HepG2 (cell line): ENCODE data around the gene HSPB7. TPM values are rescaled to one million over a fixed set of nuclear protein-coding genes. Genes with fewer than 3 reads are reported as not detected.

Experiments
- ATAC-seq: fragments of 200-7000 bp; cut with Tn5 transposase; 3 replicates; pipeline ENCODE4 v1.9.1; 2020; ENCODE audit warnings: mild to moderate bottlenecking, moderate library complexity
- BruUV-seq: library from RNA; stranded (reverse); fragments of 400-500 nt; replicated peaks from 2 replicates; lab custom pipeline; 2021; lab: Mats Ljungman, UMichigan
- CTCF ChIA-PET: fragments of 300-600 bp; formaldehyde crosslinking; extraction: SDS; loops from one replicate; lab custom pipeline; 2021; ENCODE audit warnings: low total read pairs, inconsistent platforms, low intra/inter-chr PET ratio; lab: Yijun Ruan, JAX
- POLR2A ChIA-PET: fragments of 350-600 bp; sonication (Branson Sonifier 250); formaldehyde crosslinking; loops from one replicate; lab custom pipeline; 2020; ENCODE audit warnings: antibody characterized with exemption, inconsistent platforms; lab: Yijun Ruan, JAX
- DNase-seq: peaks from one replicate; pipeline ENCODE4 v3.0.0-alpha.2; 2015; ENCODE audit warnings: low spot score
- FAIRE-seq: peaks from 3 replicates; lab custom pipeline; 2011; peaks lifted over from hg19 to GRCh38; lab: Jason Lieb, UNC
- H2AFZ ChIP-seq: one replicate; pipeline ENCODE4 v1.6.1; 2011; ENCODE audit warnings: low read length, inconsistent platforms
- H3K27ac ChIP-seq: fragments of 300-600 bp; 3 replicates; pipeline ENCODE4 v1.8.0; 2011; ENCODE audit warnings: mixed run types, mild to moderate bottlenecking, mixed read lengths, low read length, inconsistent platforms; ENCODE audit not compliant: insufficient read depth; ENCODE audit errors: extremely low read length
- H3K27me3 ChIP-seq, 2 experiments: fragments of 200-600 bp in 1 of 2; 2 replicates in 1 of 2; 3 replicates in 1 of 2; pipeline versions ENCODE4 v1.6.0 to v1.8.0; 2011; ENCODE audit warnings: low read length in 2 of 2, mild to moderate bottlenecking in 2 of 2, moderate library complexity in 2 of 2, inconsistent platforms in 1 of 2; ENCODE audit not compliant: insufficient read depth in 2 of 2, control insufficient read depth in 1 of 2
- H3K36me3 ChIP-seq, 2 experiments: fragments of 200-600 bp in 1 of 2; replicated peaks in 1 of 2; 2 replicates in 1 of 2; 3 replicates in 1 of 2; pipeline versions ENCODE4 v1.5.1 to v1.8.0; 2011; ENCODE audit warnings: low read length in 2 of 2, inconsistent platforms in 1 of 2; ENCODE audit not compliant: insufficient read depth in 2 of 2, control insufficient read depth in 1 of 2
- H3K4me1 ChIP-seq: 2 replicates; pipeline ENCODE4 v1.5.1; 2012; ENCODE audit warnings: low read length, inconsistent platforms; ENCODE audit not compliant: insufficient read depth
- H3K4me2 ChIP-seq: 2 replicates; pipeline ENCODE4 v1.6.0; 2011; ENCODE audit warnings: low read depth, low read length, inconsistent platforms
- H3K4me3 ChIP-seq, 3 experiments: fragments of 200-600 bp in 1 of 3; sonication (generic), shearing (Covaris generic) in 1 of 3; replicated peaks in 1 of 3; 2 replicates each; pipeline ENCODE4 v1.5.1; 2011 to 2016; ENCODE audit warnings: low read length in 3 of 3, inconsistent platforms in 2 of 3, low read depth in 2 of 3, mild to moderate bottlenecking in 2 of 3, control low read depth in 1 of 3, mixed read lengths in 1 of 3; ENCODE audit not compliant: insufficient read depth in 1 of 3
- H3K79me2 ChIP-seq: one replicate; pipeline ENCODE4 v1.6.1; 2011; ENCODE audit warnings: low read length, inconsistent platforms; ENCODE audit not compliant: insufficient read depth
- H3K9ac ChIP-seq: 2 replicates; pipeline ENCODE4 v1.6.0; 2011; ENCODE audit warnings: mild to moderate bottlenecking, low read depth, low read length, inconsistent platforms; ENCODE audit not compliant: insufficient read depth
- H3K9me3 ChIP-seq: 2 replicates; pipeline ENCODE4 v1.5.1; 2012; ENCODE audit warnings: mild to moderate bottlenecking, low read length
- H4K20me1 ChIP-seq: 2 replicates; pipeline ENCODE4 v1.6.0; 2011; ENCODE audit warnings: inconsistent platforms, mild to moderate bottlenecking, low read length, moderate library complexity; ENCODE audit not compliant: insufficient read depth
- ARNT2 ChIP-seq: sonication (generic); formaldehyde crosslinking; IDR thresholded peaks from 2 replicates; pipeline ENCODE4 v1.8.0; 2022; ENCODE audit warnings: mild to moderate bottlenecking, low read depth, missing genetic modification reagents, moderate library complexity
- ASH2L ChIP-seq: fragments of 300-600, 200-600 bp; sonication (generic); IDR thresholded peaks from 2 replicates; pipeline ENCODE4 v1.7.0; 2017; ENCODE audit warnings: low read depth, mild to moderate bottlenecking, moderate library complexity, mixed read lengths, low read length; ENCODE audit not compliant: insufficient read length
- CSRNP2 ChIP-seq: sonication (generic); formaldehyde crosslinking; conservative IDR thresholded peaks from 2 replicates; pipeline ENCODE4 v1.8.0; 2022; ENCODE audit warnings: low read depth, missing genetic modification reagents
- ETV5 ChIP-seq: IDR thresholded peaks from 2 replicates; pipeline ENCODE4 v1.6.1; 2018; ENCODE audit warnings: missing biosample characterization, missing genetic modification reagents, inconsistent platforms, borderline replicate concordance
- FOSL1 ChIP-seq: sonication (generic); formaldehyde crosslinking; IDR thresholded peaks from 2 replicates; pipeline ENCODE4 v1.9.0; 2021; ENCODE audit warnings: missing genetic modification reagents, borderline replicate concordance
- FOXK1 ChIP-seq: sonication (generic); formaldehyde crosslinking; IDR thresholded peaks from 2 replicates; pipeline ENCODE4 v1.4.0; 2020; ENCODE audit warnings: low read depth, missing genetic modification reagents, borderline replicate concordance
- GPBP1L1 ChIP-seq: sonication (generic); formaldehyde crosslinking; IDR thresholded peaks from 2 replicates; pipeline ENCODE4 v1.5.0; 2020; ENCODE audit warnings: mild to moderate bottlenecking, missing genetic modification reagents
- MEF2D ChIP-seq: sonication (generic); formaldehyde crosslinking; IDR thresholded peaks from 2 replicates; pipeline ENCODE4 v1.5.1; 2020; ENCODE audit warnings: mild to moderate bottlenecking, missing genetic modification reagents
- RBAK ChIP-seq: sonication (generic); formaldehyde crosslinking; IDR thresholded peaks from 2 replicates; pipeline ENCODE4 v1.5.1; 2020; ENCODE audit warnings: mild to moderate bottlenecking, missing genetic modification reagents
- SP2 ChIP-seq: sonication (generic); formaldehyde crosslinking; IDR thresholded peaks from 2 replicates; pipeline ENCODE4 v1.5.1; 2020; ENCODE audit warnings: mild to moderate bottlenecking, missing genetic modification reagents
- TAF15 ChIP-seq: fragments of 200-400 bp; formaldehyde crosslinking; IDR thresholded peaks from one replicate; pipeline ENCODE4 v1.6.1; 2018; ENCODE audit warnings: mild to moderate bottlenecking, low read depth, low read length; ENCODE audit not compliant: poor library complexity, severe bottlenecking
- TBP ChIP-seq: sonication (generic); formaldehyde crosslinking; IDR thresholded peaks from 2 replicates; pipeline ENCODE4 v1.5.0; 2020; ENCODE audit warnings: missing genetic modification reagents
- TEAD3 ChIP-seq: optimal IDR thresholded peaks from 2 replicates; pipeline ENCODE3; 2016; ENCODE audit warnings: borderline replicate concordance
- THAP11 ChIP-seq: IDR thresholded peaks from 2 replicates; pipeline ENCODE4 v1.6.1; 2016; ENCODE audit warnings: missing biosample characterization, missing genetic modification reagents
- ZBTB34 ChIP-seq: sonication (generic); formaldehyde crosslinking; IDR thresholded peaks from 2 replicates; pipeline ENCODE4 v1.8.0; 2022; ENCODE audit warnings: mild to moderate bottlenecking, missing genetic modification reagents
- ZC3H13 ChIP-seq: sonication (generic); formaldehyde crosslinking; IDR thresholded peaks from 2 replicates; pipeline ENCODE4 v1.8.1; 2023; ENCODE audit warnings: mild to moderate bottlenecking, missing genetic modification reagents, moderate library complexity
- ZNF121 ChIP-seq: sonication (generic); formaldehyde crosslinking; IDR thresholded peaks from 2 replicates; pipeline ENCODE4 v1.5.0; 2020; ENCODE audit warnings: mild to moderate bottlenecking, missing genetic modification reagents
- ZNF350 ChIP-seq: sonication (generic); formaldehyde crosslinking; IDR thresholded peaks from 2 replicates; pipeline ENCODE4 v1.4.0; 2020; ENCODE audit warnings: mild to moderate bottlenecking, low read depth, missing genetic modification reagents, borderline replicate concordance
- ZNF772 ChIP-seq: sonication (generic); formaldehyde crosslinking; IDR thresholded peaks from 2 replicates; pipeline ENCODE4 v1.5.0; 2020; ENCODE audit warnings: mild to moderate bottlenecking, missing genetic modification reagents
- ZNF891 ChIP-seq: sonication (generic); formaldehyde crosslinking; IDR thresholded peaks from 2 replicates; pipeline ENCODE4 v1.5.0; 2020; ENCODE audit warnings: mild to moderate bottlenecking, missing genetic modification reagents
- WGBS: methylation state at CpG from one replicate; pipeline ENCODE4 v1.1.6; 2017; ENCODE audit warnings: low lambda C conversion rate; 5-methylcytosine and 5-hydroxymethylcytosine counted together
- in situ Hi-C: cut with HindIII; loops from 2 replicates; pipeline ENCODE4 v1.10.0; 2017; ENCODE audit warnings: low pct_unique_long_range_greater_than_20kb; ENCODE audit not compliant: extremely low pct_ligation_motif_present
- intact Hi-C: fragments of 100-400 bp; cut with micrococcal nuclease; formaldehyde crosslinking; loops from one replicate; pipeline ENCODE4 v1.10.0; 2022; ENCODE audit not compliant: unreplicated experiment
- polyA plus RNA-seq, 8 experiments: library from polyadenylated mRNA; depleted of rRNA in 3 of 8; stranded (reverse) in 7 of 8; unstranded in 1 of 8; fragments of >200 nt; fragmentation: Illumina TruSeq in 4 of 8; extraction: Trizol in 4 of 8; gene quantifications; 2 replicates each; pipeline versions ENCODE4 v1.2.1 to v1.2.3, GENCODE V29; 2011 to 2016; ENCODE audit warnings: low read depth in 4 of 8, missing spikeins in 1 of 8, mixed read lengths in 1 of 8; ENCODE audit not compliant: insufficient read depth in 1 of 8
- total RNA-seq, 5 experiments: library from RNA; depleted of rRNA; stranded (reverse); fragments of >200 nt; fragmentation: Illumina TruSeq; extraction: Trizol; gene quantifications; 2 replicates each; pipeline ENCODE4 v1.2.3, GENCODE V29; 2016; ENCODE audit warnings: low read depth in 1 of 5

HSPB7 gene
- total and polyA plus RNA-seq, 2 of the 13 experiments (the other 11 are each of a cell fraction or from before 2014, with no cell fraction given) = 0.20 TPM; not detected in 1

GRCh38 chr1:16032388-16033102, 14.7 kb upstream of the HSPB7 start:
- H3K4me1 ChIP-seq = peaks cover 11% of the 10 kb centered on the region
- intact Hi-C loops = loop anchor here (2.0 kb wide), 2 partner anchors 24 kb away; no protein-coding TSS in a partner anchor
- peak; percentile 86 for ATAC-seq
- H3K4me2 ChIP-seq = no peak overlapping the region
- peak; percentile 49 for FAIRE-seq
- no peaks in the 10 kb centered on the region for H3K36me3 ChIP-seq
- no peaks in the 10 kb centered on the region for H3K9me3 ChIP-seq
- no peaks in the 10 kb centered on the region for H3K79me2 ChIP-seq
- no TSS peak for BruUV-seq
- no peak overlapping the region for H2AFZ ChIP-seq
- POLR2A ChIA-PET = no interaction called here
- in situ Hi-C loops = no loop called here
- CTCF ChIA-PET = interaction anchor here (0.7 to 2.0 kb wide), 2 partner anchors 23 kb away, joined by 3 to 16 read pairs; no protein-coding TSS in a partner anchor
- WGBS = 29% methylated on average over 7 of the region's 18 CpGs
- DNase-seq = peak; percentile 82
- peaks cover 3% of the 10 kb centered on the region; the same call in 1 of the 2 replicates for H4K20me1 ChIP-seq
- no peak overlapping the region for H3K9ac ChIP-seq
- H3K27ac ChIP-seq = no peak overlapping the region
- peaks cover 9 to 27% of the 10 kb centered on the region in 2 experiments; a peak in 4 of 5 replicates for H3K27me3 ChIP-seq
- H3K4me3 ChIP-seq = no peak overlapping the region
- no peak for TF ChIP-seq GPBP1L1
- TF ChIP-seq FOSL1 = no peak
- TF ChIP-seq ETV5 (CRISPR knock-in tag) = peak; percentile 34; the same call in 1 of the 2 replicates
- TF ChIP-seq CSRNP2 = no peak
- no peak for TF ChIP-seq ASH2L
- no peak for TF ChIP-seq ZBTB34 (CRISPR knock-in tag)
- TF ChIP-seq MEF2D (CRISPR knock-in tag) = 0 out of 2 replicates have a peak, but pooled peaks have one; percentile 53
- no peak for TF ChIP-seq TAF15
- TF ChIP-seq ZC3H13 (CRISPR knock-in tag) = no peak
- no peak for TF ChIP-seq ARNT2 (CRISPR knock-in tag)
- no peak for TF ChIP-seq SP2 (CRISPR knock-in tag)
- TF ChIP-seq TEAD3 (CRISPR knock-in tag) = peak; percentile 47
- 0 out of 2 replicates have a peak, but pooled peaks have one; percentile 32 for TF ChIP-seq ZNF350 (CRISPR knock-in tag)
- TF ChIP-seq THAP11 (CRISPR knock-in tag) = peak; percentile 27; the same call in 1 of the 2 replicates
- peak; percentile 57; the same call in 1 of the 2 replicates for TF ChIP-seq ZNF772 (CRISPR knock-in tag)
- TF ChIP-seq TBP (CRISPR knock-in tag) = no peak
- no peak for TF ChIP-seq FOXK1 (CRISPR knock-in tag)
- TF ChIP-seq ZNF891 (CRISPR knock-in tag) = peak; percentile 46; the same call in 1 of the 2 replicates
- peak; percentile 26; the same call in 1 of the 2 replicates for TF ChIP-seq ZNF121 (CRISPR knock-in tag)
- no peak for TF ChIP-seq RBAK (CRISPR knock-in tag)
